ENCODE measurements around the gene BDKRB2.

BDKRB2 gene

GRCh38 chr14:96187216-96188031 is 17.2 kb upstream of the BDKRB2 start:
- DNase-seq (ENCODE audit: extremely low read depth, low read depth) = no peak
- TF ChIP-seq CTCF (IDR thresholded peaks at IDR 0.05; ENCODE audit: low read depth, low read length) = no peak

DNA sequence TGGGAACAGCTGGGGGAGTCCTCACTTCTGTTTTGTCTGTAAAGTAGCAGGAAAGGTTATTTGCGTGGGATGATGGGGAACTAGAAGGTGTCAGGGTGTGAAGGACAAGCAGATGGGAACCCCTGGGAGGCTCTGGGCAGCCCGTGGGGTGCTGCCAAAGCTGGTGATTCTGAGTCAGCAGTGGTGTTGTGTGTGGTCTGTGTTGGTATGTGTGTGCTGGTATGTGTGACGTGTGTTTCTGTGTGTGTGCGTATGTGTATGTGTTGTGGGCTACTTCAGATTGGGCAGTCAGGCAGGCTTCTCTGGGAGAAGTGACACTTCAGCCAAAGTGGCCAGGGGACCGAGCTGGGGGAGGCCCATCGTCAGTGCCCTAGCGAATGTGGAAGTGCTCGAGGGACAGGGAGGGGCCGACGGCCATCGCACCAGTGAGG is 15.3 kb upstream of the BDKRB2 start:
- no peak for TF ChIP-seq CTCF (IDR thresholded peaks at IDR 0.05; ENCODE audit: low read depth, low read length)
- no peak for DNase-seq (ENCODE audit: extremely low read depth, low read depth)

- DNase-seq (ENCODE audit: extremely low read depth, low read depth) = no peak
- no peak for TF ChIP-seq CTCF (IDR thresholded peaks at IDR 0.05; ENCODE audit: low read depth, low read length)
These were observed 13.3 kb upstream of the BDKRB2 start for GRCh38 chr14:96191353-96191752.

GRCh38 chr14:96191841-96192462 is 12.7 kb upstream of the BDKRB2 start:
- no peak for DNase-seq (ENCODE audit: extremely low read depth, low read depth)
- TF ChIP-seq CTCF (IDR thresholded peaks at IDR 0.05; ENCODE audit: low read depth, low read length) = no peak

- DNase-seq (ENCODE audit: extremely low read depth, low read depth) = no peak
- no peak for TF ChIP-seq CTCF (IDR thresholded peaks at IDR 0.05; ENCODE audit: low read depth, low read length)
These were observed 11.4 kb upstream of the BDKRB2 start for GRCh38 chr14:96192975-96193805.

- DNase-seq (ENCODE audit: extremely low read depth, low read depth) = no peak
- no peak for TF ChIP-seq CTCF (IDR thresholded peaks at IDR 0.05; ENCODE audit: low read depth, low read length)
These were observed 10.4 kb upstream of the BDKRB2 start for GRCh38 chr14:96194262-96194656.

Data from AG09319 (cell line).